ENCODE data around the gene RASSF3.

The RASSF3 gene

DNA sequence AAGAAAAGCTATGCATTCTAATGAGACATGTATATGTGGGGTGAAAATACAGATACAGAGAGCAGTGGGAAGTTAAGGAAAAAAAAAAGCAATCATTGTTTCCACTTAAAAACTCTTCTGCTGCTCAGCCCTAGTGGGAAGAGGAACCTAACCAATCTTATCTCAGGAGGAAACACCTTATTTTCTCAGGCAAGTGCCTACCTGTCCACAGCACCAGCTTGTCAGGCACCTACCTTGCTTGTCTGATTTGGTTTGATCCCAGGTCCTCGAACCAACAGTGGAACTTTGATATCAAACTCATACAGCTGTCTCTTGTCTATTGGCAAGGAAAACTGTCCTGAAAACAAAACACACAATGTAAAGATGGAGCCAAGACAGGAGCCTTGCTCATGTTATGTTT is 126.5 kb downstream of the RASSF3 start:
- peaks cover 52% of the 10 kb centered on the region for H3K36me3 ChIP-seq (ENCODE audit: insufficient read depth, low read length)
- H3K9me2 ChIP-seq (replicated peaks; ENCODE audit: low read depth, low read length): no peaks in the 10 kb centered on the region
- no peak overlapping the region for H2AFZ ChIP-seq (ENCODE audit: low read length)

GRCh38 chr12:64737539-64737938 is 127.2 kb downstream of the RASSF3 start:
- no peak for TF ChIP-seq EZH2phosphoT487 (IDR thresholded peaks at IDR 0.05; ENCODE audit: borderline replicate concordance)
- TF ChIP-seq, protein P1, sequence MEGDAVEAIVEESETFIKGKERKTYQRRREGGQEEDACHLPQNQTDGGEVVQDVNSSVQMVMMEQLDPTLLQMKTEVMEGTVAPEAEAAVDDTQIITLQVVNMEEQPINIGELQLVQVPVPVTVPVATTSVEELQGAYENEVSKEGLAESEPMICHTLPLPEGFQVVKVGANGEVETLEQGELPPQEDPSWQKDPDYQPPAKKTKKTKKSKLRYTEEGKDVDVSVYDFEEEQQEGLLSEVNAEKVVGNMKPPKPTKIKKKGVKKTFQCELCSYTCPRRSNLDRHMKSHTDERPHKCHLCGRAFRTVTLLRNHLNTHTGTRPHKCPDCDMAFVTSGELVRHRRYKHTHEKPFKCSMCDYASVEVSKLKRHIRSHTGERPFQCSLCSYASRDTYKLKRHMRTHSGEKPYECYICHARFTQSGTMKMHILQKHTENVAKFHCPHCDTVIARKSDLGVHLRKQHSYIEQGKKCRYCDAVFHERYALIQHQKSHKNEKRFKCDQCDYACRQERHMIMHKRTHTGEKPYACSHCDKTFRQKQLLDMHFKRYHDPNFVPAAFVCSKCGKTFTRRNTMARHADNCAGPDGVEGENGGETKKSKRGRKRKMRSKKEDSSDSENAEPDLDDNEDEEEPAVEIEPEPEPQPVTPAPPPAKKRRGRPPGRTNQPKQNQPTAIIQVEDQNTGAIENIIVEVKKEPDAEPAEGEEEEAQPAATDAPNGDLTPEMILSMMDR (conservative IDR thresholded peaks at IDR 0.05; ENCODE audit: low read length): no peak
- Histone ChIP-seq H3K9ac (ENCODE audit: low read depth, low read length, poor library complexity, severe bottlenecking) (no peak overlapping the region), H3F3A (ENCODE audit: low read depth) (no peaks in the 10 kb centered on the region), H3K36me3 (ENCODE audit: insufficient read depth, low read length) (peaks cover 57% of the 10 kb centered on the region), H3K9me2 (replicated peaks; ENCODE audit: low read depth, low read length) (no peaks in the 10 kb centered on the region), H4K20me1 (ENCODE audit: insufficient read depth, low read length, poor library complexity, severe bottlenecking) (no peaks in the 10 kb centered on the region), H3K9me3 (ENCODE audit: insufficient read depth, low read depth, low read length) (no peaks in the 10 kb centered on the region), H2AFZ (ENCODE audit: low read length) (no peak overlapping the region), H3K79me2 (ENCODE audit: insufficient read depth, low read length) (no peaks in the 10 kb centered on the region), H3K4me2 (ENCODE audit: low read depth, low read length, poor library complexity, severe bottlenecking) (no peak overlapping the region), H3K4me1 (ENCODE audit: insufficient read depth, low read length, poor library complexity, severe bottlenecking) (peaks cover 8% of the 10 kb centered on the region), H3K27me3 (ENCODE audit: insufficient read depth, low read length, poor library complexity, severe bottlenecking) (no peaks in the 10 kb centered on the region), H3K4me3 (ENCODE audit: low read length, poor library complexity, severe bottlenecking) (no peak overlapping the region)

More for the DNA sequence above, 126.5 kb downstream of the RASSF3 start:
- Histone ChIP-seq H3F3A (ENCODE audit: low read depth) (no peaks in the 10 kb centered on the region), H3K4me2 (ENCODE audit: low read depth, low read length, poor library complexity, severe bottlenecking) (no peak overlapping the region), H3K4me3 (ENCODE audit: low read length, poor library complexity, severe bottlenecking) (no peak overlapping the region), H3K79me2 (ENCODE audit: insufficient read depth, low read length) (no peaks in the 10 kb centered on the region), H3K9ac (ENCODE audit: low read depth, low read length, poor library complexity, severe bottlenecking) (no peak overlapping the region), H3K27me3 (ENCODE audit: insufficient read depth, low read length, poor library complexity, severe bottlenecking) (no peaks in the 10 kb centered on the region), H3K4me1 (ENCODE audit: insufficient read depth, low read length, poor library complexity, severe bottlenecking) (peaks cover 8% of the 10 kb centered on the region), H3K9me3 (ENCODE audit: insufficient read depth, low read depth, low read length) (no peaks in the 10 kb centered on the region), H4K20me1 (ENCODE audit: insufficient read depth, low read length, poor library complexity, severe bottlenecking) (no peaks in the 10 kb centered on the region)
- TF ChIP-seq EZH2phosphoT487 (IDR thresholded peaks at IDR 0.05; ENCODE audit: borderline replicate concordance): no peak
- TF ChIP-seq, protein P1 (conservative IDR thresholded peaks at IDR 0.05; ENCODE audit: low read length): no peak

- Histone ChIP-seq H2AFZ (ENCODE audit: low read length) (no peak overlapping the region), H3F3A (ENCODE audit: low read depth) (no peaks in the 10 kb centered on the region), H3K27me3 (ENCODE audit: insufficient read depth, low read length, poor library complexity, severe bottlenecking) (no peaks in the 10 kb centered on the region), H3K9ac (ENCODE audit: low read depth, low read length, poor library complexity, severe bottlenecking) (no peak overlapping the region), H4K20me1 (ENCODE audit: insufficient read depth, low read length, poor library complexity, severe bottlenecking) (no peaks in the 10 kb centered on the region), H3K9me3 (ENCODE audit: insufficient read depth, low read depth, low read length) (no peaks in the 10 kb centered on the region), H3K9me2 (replicated peaks; ENCODE audit: low read depth, low read length) (no peaks in the 10 kb centered on the region), H3K79me2 (ENCODE audit: insufficient read depth, low read length) (no peaks in the 10 kb centered on the region), H3K36me3 (ENCODE audit: insufficient read depth, low read length) (peaks cover 79% of the 10 kb centered on the region), H3K4me1 (ENCODE audit: insufficient read depth, low read length, poor library complexity, severe bottlenecking) (peaks cover 8% of the 10 kb centered on the region), H3K4me2 (ENCODE audit: low read depth, low read length, poor library complexity, severe bottlenecking) (no peak overlapping the region), H3K4me3 (ENCODE audit: low read length, poor library complexity, severe bottlenecking) (no peak overlapping the region)
- TF ChIP-seq EZH2phosphoT487 (IDR thresholded peaks at IDR 0.05; ENCODE audit: borderline replicate concordance): no peak
- TF ChIP-seq, protein P1 (conservative IDR thresholded peaks at IDR 0.05; ENCODE audit: low read length): no peak
Observed at GRCh38 chr12:64739778-64740177, 129.5 kb downstream of the RASSF3 start.
